Panc1 (cell line): ENCODE measurements around the gene ZNF222. TPM values are rescaled to one million over a fixed set of nuclear protein-coding genes. Genes with fewer than 3 reads are reported as not detected.

ENCODE experiments used
- ATAC-seq: fragments of 200-7000 bp; cut with Tn5 transposase; 2 replicates; pipeline ENCODE4 v1.9.1; 2020; ENCODE audit warnings: mild to moderate bottlenecking, moderate library complexity
- BruUV-seq: library from RNA; stranded (reverse); fragments of 400-500 nt; replicated peaks from 2 replicates; lab custom pipeline; 2021; lab: Mats Ljungman, UMichigan
- CTCF ChIA-PET: fragments of 300-600 bp; sonication (Branson Sonifier 250); formaldehyde crosslinking; loops from one replicate; lab custom pipeline; 2022; ENCODE audit warnings: antibody characterized with exemption; lab: Charles Lee
- POLR2A ChIA-PET: fragments of 300-600 bp; sonication (Branson Sonifier 250); formaldehyde crosslinking; loops from one replicate; lab custom pipeline; 2022; ENCODE audit warnings: antibody characterized with exemption; lab: Charles Lee
- DNase-seq: peaks from one replicate; pipeline ENCODE4 v3.0.0-alpha.2; 2010; ENCODE audit warnings: low read depth, low spot score
- H3K27ac ChIP-seq: 2 replicates; pipeline ENCODE4 v1.5.1; 2011; ENCODE audit warnings: mild to moderate bottlenecking, low read length, inconsistent platforms
- H3K27me3 ChIP-seq: fragments of 200-500 bp; sonication (Bioruptor generic); 2 replicates; pipeline ENCODE4 v1.6.0; 2014; ENCODE audit warnings: low read length, inconsistent platforms; ENCODE audit not compliant: control insufficient read depth, insufficient read depth
- H3K36me3 ChIP-seq: fragments of 200-500 bp; sonication (Bioruptor generic); 2 replicates; pipeline ENCODE4 v1.5.1; 2014; ENCODE audit warnings: inconsistent platforms, mild to moderate bottlenecking, low read length, moderate library complexity; ENCODE audit not compliant: control insufficient read depth, insufficient read depth
- H3K4me1 ChIP-seq: 2 replicates; pipeline ENCODE4 v1.5.1; 2011; ENCODE audit warnings: inconsistent platforms, mild to moderate bottlenecking, low read length, moderate library complexity; ENCODE audit not compliant: control insufficient read depth, insufficient read depth
- H3K4me3 ChIP-seq, 2 experiments: 2 replicates each; pipeline ENCODE4 v1.5.1; 2011 to 2012; ENCODE audit warnings: low read depth in 2 of 2, low read length in 2 of 2, mild to moderate bottlenecking in 2 of 2, inconsistent platforms in 1 of 2, moderate library complexity in 1 of 2
- H3K9me3 ChIP-seq: fragments of 200-500 bp; sonication (Bioruptor generic); 2 replicates; pipeline ENCODE4 v1.5.1; 2014; ENCODE audit warnings: low read depth, mild to moderate bottlenecking, inconsistent platforms, low read length, moderate library complexity; ENCODE audit not compliant: control insufficient read depth, insufficient read depth
- CTCF ChIP-seq: fragments of 450-650 bp; IDR thresholded peaks from 2 replicates; pipeline ENCODE4 v1.5.1; 2017; ENCODE audit warnings: mild to moderate bottlenecking
- POLR2AphosphoS5 ChIP-seq: IDR thresholded peaks from 2 replicates; pipeline ENCODE4 v1.6.1; 2012; ENCODE audit warnings: mild to moderate bottlenecking, low read depth, low read length, moderate library complexity
- REST ChIP-seq, 2 experiments: IDR thresholded peaks; 2 replicates each; pipeline ENCODE4 v1.6.1; 2011 to 2012; ENCODE audit warnings: low read depth in 2 of 2, control low read depth in 1 of 2, low read length in 1 of 2, mild to moderate bottlenecking in 1 of 2, moderate library complexity in 1 of 2; ENCODE audit not compliant: insufficient read depth in 1 of 2
- SIN3A ChIP-seq: IDR thresholded peaks from 2 replicates; pipeline ENCODE4 v1.6.1; 2012; ENCODE audit warnings: low read depth, mild to moderate bottlenecking, low read length, moderate library complexity, borderline replicate concordance; ENCODE audit not compliant: insufficient read depth
- TCF7L2 ChIP-seq: IDR thresholded peaks from 2 replicates; pipeline ENCODE4 v1.6.1; 2011; ENCODE audit warnings: mild to moderate bottlenecking, low read depth, low read length, inconsistent platforms
- in situ Hi-C: cut with HindIII; loops from 2 replicates; pipeline ENCODE4 v1.10.0; 2016; ENCODE audit warnings: low sequenced_read_pairs, low pct_unique_long_range_greater_than_20kb
- intact Hi-C: fragments of 100-400 bp; cut with micrococcal nuclease; formaldehyde crosslinking; loops from one replicate; pipeline ENCODE4 v1.10.0; 2022; ENCODE audit not compliant: unreplicated experiment
- total RNA-seq: library from RNA; stranded (reverse); gene quantifications from one replicate; pipeline ENCODE4 v1.2.1, GENCODE V29; 2021; ENCODE audit not compliant: unreplicated experiment

Gene ZNF222
- total RNA-seq, 1 experiment from 2014 or later, result 3.1 TPM

GRCh38 chr19:44019498-44019897 is 5.7 kb upstream of the ZNF222 start:
- Histone ChIP-seq H3K27ac (no peak overlapping the region), H3K9me3 (no peaks in the 10 kb centered on the region), H3K4me1 (no peaks in the 10 kb centered on the region), H3K36me3 (no peaks in the 10 kb centered on the region), H3K4me3 (no peak overlapping the region), H3K27me3 (no peaks in the 10 kb centered on the region)
- ChIA-PET POLR2A (no interaction called here), CTCF (no interaction called here)
- no TSS peak for BruUV-seq
- no peak for TF ChIP-seq SIN3A
- no peak for TF ChIP-seq TCF7L2
- no peak for TF ChIP-seq POLR2AphosphoS5
- no peak for TF ChIP-seq REST (IDR thresholded peaks at IDR 0.05; ENCODE audit: insufficient read depth in 1 of 2, low read depth in 2 of 2, low read length in 1 of 2)
- no peak for TF ChIP-seq CTCF
- in situ Hi-C loops (no loop called here), intact Hi-C loops (no loop called here)
- DNase-seq, result no peak
- ATAC-seq, result no peak

- H3K27ac ChIP-seq, result no peak overlapping the region
- H3K9me3 ChIP-seq, result no peaks in the 10 kb centered on the region
- no peaks in the 10 kb centered on the region for H3K27me3 ChIP-seq
- BruUV-seq, result no TSS peak
- no peak for DNase-seq
- no peaks in the 10 kb centered on the region; the same call in 1 of the 2 replicates for H3K36me3 ChIP-seq
- H3K4me3 ChIP-seq, result no peak overlapping the region
- ATAC-seq, result no peak
- intact Hi-C loops, result no loop called here
- CTCF ChIA-PET, result no interaction called here
- POLR2A ChIA-PET, result no interaction called here
- no peaks in the 10 kb centered on the region for H3K4me1 ChIP-seq
- TF ChIP-seq REST (IDR thresholded peaks at IDR 0.05; ENCODE audit: insufficient read depth in 1 of 2, low read depth in 2 of 2, low read length in 1 of 2) (no peak), SIN3A (no peak), POLR2AphosphoS5 (no peak), TCF7L2 (no peak), CTCF (no peak)
- in situ Hi-C loops, result no loop called here
Measured at GRCh38 chr19:44021221-44021620, 4.0 kb upstream of the ZNF222 start.
